Loucy (cell line): ENCODE measurements around the gene LIPC.

Experiments used
- H2AFZ ChIP-seq: fragments of 200-600 bp; sonication (generic); 2 replicates; pipeline ENCODE4 v1.6.0; 2016; ENCODE audit warnings: antibody characterized with exemption, mild to moderate bottlenecking, low read length, moderate library complexity
- H3F3A ChIP-seq: fragments of 200-600 bp; 2 replicates; pipeline ENCODE4 v1.6.0; 2016; ENCODE audit warnings: antibody characterized with exemption, low read depth, mild to moderate bottlenecking
- H3K27me3 ChIP-seq: fragments of 200-600 bp; sonication (generic); 2 replicates; pipeline ENCODE4 v1.6.1; 2014; ENCODE audit warnings: low read length, mild to moderate bottlenecking; ENCODE audit not compliant: insufficient read depth, poor library complexity, severe bottlenecking
- H3K36me3 ChIP-seq: fragments of 200-600 bp; sonication (generic); 2 replicates; pipeline ENCODE4 v1.6.1; 2016; ENCODE audit warnings: low read length; ENCODE audit not compliant: insufficient read depth
- H3K4me1 ChIP-seq: fragments of 200-600 bp; sonication (generic); 2 replicates; pipeline ENCODE4 v1.5.1; 2014; ENCODE audit warnings: low read length, mild to moderate bottlenecking; ENCODE audit not compliant: insufficient read depth, poor library complexity, severe bottlenecking
- H3K4me2 ChIP-seq: fragments of 200-600 bp; sonication (generic); 2 replicates; pipeline ENCODE4 v1.6.0; 2014; ENCODE audit warnings: antibody characterized with exemption, low read length, low read depth, mild to moderate bottlenecking; ENCODE audit not compliant: poor library complexity, severe bottlenecking
- H3K4me3 ChIP-seq: fragments of 200-600 bp; sonication (generic); 2 replicates; pipeline ENCODE4 v1.5.1; 2014; ENCODE audit warnings: low read length, mild to moderate bottlenecking, mixed read lengths; ENCODE audit not compliant: poor library complexity, severe bottlenecking
- H3K79me2 ChIP-seq: fragments of 200-600 bp; sonication (generic); 2 replicates; pipeline ENCODE4 v1.6.1; 2014; ENCODE audit warnings: low read length; ENCODE audit not compliant: insufficient read depth
- H3K9ac ChIP-seq: fragments of 200-600 bp; sonication (generic); 2 replicates; pipeline ENCODE4 v1.6.0; 2014; ENCODE audit warnings: mild to moderate bottlenecking, low read depth, low read length, moderate library complexity; ENCODE audit not compliant: poor library complexity, severe bottlenecking
- H3K9me2 ChIP-seq: fragments of 200-600 bp; sonication (generic); replicated peaks from 2 replicates; pipeline ENCODE4 v1.6.1; 2016; ENCODE audit warnings: low read depth, low read length, mixed read lengths
- H3K9me3 ChIP-seq: fragments of 200-600 bp; sonication (generic); 2 replicates; pipeline ENCODE4 v1.6.1; 2014; ENCODE audit warnings: mild to moderate bottlenecking, antibody characterized with exemption, low read length, low read depth; ENCODE audit not compliant: insufficient read depth
- H4K20me1 ChIP-seq: fragments of 200-600 bp; sonication (generic); 2 replicates; pipeline ENCODE4 v1.6.0; 2014; ENCODE audit warnings: antibody characterized with exemption, low read length, mild to moderate bottlenecking; ENCODE audit not compliant: insufficient read depth, poor library complexity, severe bottlenecking
- CTCF ChIP-seq: fragments of 200-600 bp; sonication (generic); conservative IDR thresholded peaks from 2 replicates; pipeline ENCODE4 v1.5.1; 2014; ENCODE audit warnings: mild to moderate bottlenecking, antibody characterized with exemption, low read length
- EZH2phosphoT487 ChIP-seq: fragments of 200-600 bp; IDR thresholded peaks from 2 replicates; pipeline ENCODE4 v1.6.1; 2018; ENCODE audit warnings: antibody characterized with exemption, mild to moderate bottlenecking, moderate library complexity, borderline replicate concordance

LIPC gene

GRCh38 chr15:58584789-58585461, 153.1 kb downstream of the LIPC start:
- Histone ChIP-seq H3K4me1 (peaks cover 23% of the 10 kb centered on the region), H3K4me3 (no peak overlapping the region), H3K27me3 (no peaks in the 10 kb centered on the region), H3K9me3 (peaks cover 5% of the 10 kb centered on the region; the same call in 1 of the 2 replicates), H3K79me2 (no peaks in the 10 kb centered on the region), H3K36me3 (no peaks in the 10 kb centered on the region), H2AFZ (peak overlapping the region; percentile 29; the same call in 1 of the 2 replicates), H3K4me2 (peak overlapping the region; percentile 67), H3K9ac (peak overlapping the region; percentile 36), H3K9me2 (no peaks in the 10 kb centered on the region), H4K20me1 (no peaks in the 10 kb centered on the region), H3F3A (0 out of 2 replicates have a peak, but pooled peaks cover 4% of the 10 kb centered on the region)
- TF ChIP-seq EZH2phosphoT487, result no peak

GRCh38 chr15:58585693-58586443, 154.1 kb downstream of the LIPC start:
- H3K27me3 ChIP-seq, result no peaks in the 10 kb centered on the region
- H3K36me3 ChIP-seq, result no peaks in the 10 kb centered on the region
- H3F3A ChIP-seq, result 0 out of 2 replicates have a peak, but pooled peaks cover 4% of the 10 kb centered on the region
- peak overlapping the region; percentile 36 for H3K9ac ChIP-seq
- peak overlapping the region; percentile 67 for H3K4me2 ChIP-seq
- no peaks in the 10 kb centered on the region for H3K79me2 ChIP-seq
- TF ChIP-seq EZH2phosphoT487 (no peak), CTCF (no peak)
- H2AFZ ChIP-seq, result peak overlapping the region; percentile 29; the same call in 1 of the 2 replicates
- no peaks in the 10 kb centered on the region for H4K20me1 ChIP-seq
- no peaks in the 10 kb centered on the region for H3K9me2 ChIP-seq
- H3K4me3 ChIP-seq, result peak overlapping the region; percentile 44
- H3K4me1 ChIP-seq, result peaks cover 23% of the 10 kb centered on the region
- H3K9me3 ChIP-seq, result peaks cover 5% of the 10 kb centered on the region; the same call in 1 of the 2 replicates

- Histone ChIP-seq H3K79me2 (no peaks in the 10 kb centered on the region), H4K20me1 (no peaks in the 10 kb centered on the region), H2AFZ (no peak overlapping the region), H3K9me2 (no peaks in the 10 kb centered on the region), H3K4me1 (peaks cover 23% of the 10 kb centered on the region), H3F3A (0 out of 2 replicates have a peak, but pooled peaks cover 4% of the 10 kb centered on the region), H3K27me3 (no peaks in the 10 kb centered on the region), H3K9me3 (peaks cover 5% of the 10 kb centered on the region; the same call in 1 of the 2 replicates), H3K4me3 (no peak overlapping the region), H3K4me2 (no peak overlapping the region), H3K9ac (no peak overlapping the region), H3K36me3 (no peaks in the 10 kb centered on the region)
- TF ChIP-seq CTCF (no peak), EZH2phosphoT487 (no peak)
Observed at GRCh38 chr15:58587486-58587885, 155.7 kb downstream of the LIPC start.
